RWPE2 (cell line): ENCODE data around the gene SUN1.

ENCODE experiments used
- ATAC-seq: fragments of 200-7000 bp; cut with Tn5 transposase; 3 replicates; pipeline ENCODE4 v1.9.1; 2021; ENCODE audit warnings: low read depth
- DNase-seq: peaks from one replicate; pipeline ENCODE4 v3.0.0-alpha.2; 2020; ENCODE audit warnings: low spot score
- H3K27ac ChIP-seq: fragments of 450-650 bp; 2 replicates; pipeline ENCODE4 v1.5.1; 2017; ENCODE audit warnings: mild to moderate bottlenecking; ENCODE audit not compliant: poor library complexity, severe bottlenecking
- H3K27me3 ChIP-seq: fragments of 250-450 bp; sonication (Bioruptor Pico); 2 replicates; pipeline ENCODE4 v1.5.1; 2021; ENCODE audit warnings: mild to moderate bottlenecking, moderate library complexity; ENCODE audit not compliant: insufficient read depth, poor library complexity, severe bottlenecking
- H3K36me3 ChIP-seq: fragments of 250-450 bp; sonication (Bioruptor Pico); 2 replicates; pipeline ENCODE4 v1.5.1; 2020; ENCODE audit warnings: low read depth, mild to moderate bottlenecking, moderate library complexity
- H3K4me1 ChIP-seq: fragments of 250-450 bp; sonication (Bioruptor Pico); 2 replicates; pipeline ENCODE4 v1.5.1; 2021; ENCODE audit warnings: mild to moderate bottlenecking, moderate library complexity; ENCODE audit not compliant: insufficient read depth, poor library complexity, severe bottlenecking
- H3K4me3 ChIP-seq: fragments of 250-450 bp; sonication (Bioruptor Pico); 2 replicates; pipeline ENCODE4 v1.5.1; 2021; ENCODE audit warnings: mild to moderate bottlenecking, moderate library complexity; ENCODE audit not compliant: severe bottlenecking
- H3K9me3 ChIP-seq: fragments of 250-450 bp; sonication (Bioruptor Pico); 2 replicates; pipeline ENCODE4 v1.5.1; 2021; ENCODE audit warnings: mild to moderate bottlenecking, moderate library complexity; ENCODE audit not compliant: severe bottlenecking
- TF ChIP-seq, protein P1 (sequence below): fragments of 450-650 bp; IDR thresholded peaks from one replicate; pipeline ENCODE4 v1.5.1; 2017; ENCODE audit warnings: mild to moderate bottlenecking, moderate library complexity; ENCODE audit not compliant: poor library complexity, severe bottlenecking

Gene SUN1

GRCh38 chr7:903921-904755 lies 71.9 kb downstream of the SUN1 start:
- H3K27me3 ChIP-seq = no peaks in the 10 kb centered on the region
- ATAC-seq (no peak), DNase-seq (no peak)
- no peak overlapping the region for H3K27ac ChIP-seq
- no peaks in the 10 kb centered on the region for H3K4me1 ChIP-seq
- H3K36me3 ChIP-seq = peaks cover 5% of the 10 kb centered on the region; the same call in 1 of the 2 replicates
- no peaks in the 10 kb centered on the region for H3K9me3 ChIP-seq
- no peak overlapping the region for H3K4me3 ChIP-seq
- TF ChIP-seq, protein P1, sequence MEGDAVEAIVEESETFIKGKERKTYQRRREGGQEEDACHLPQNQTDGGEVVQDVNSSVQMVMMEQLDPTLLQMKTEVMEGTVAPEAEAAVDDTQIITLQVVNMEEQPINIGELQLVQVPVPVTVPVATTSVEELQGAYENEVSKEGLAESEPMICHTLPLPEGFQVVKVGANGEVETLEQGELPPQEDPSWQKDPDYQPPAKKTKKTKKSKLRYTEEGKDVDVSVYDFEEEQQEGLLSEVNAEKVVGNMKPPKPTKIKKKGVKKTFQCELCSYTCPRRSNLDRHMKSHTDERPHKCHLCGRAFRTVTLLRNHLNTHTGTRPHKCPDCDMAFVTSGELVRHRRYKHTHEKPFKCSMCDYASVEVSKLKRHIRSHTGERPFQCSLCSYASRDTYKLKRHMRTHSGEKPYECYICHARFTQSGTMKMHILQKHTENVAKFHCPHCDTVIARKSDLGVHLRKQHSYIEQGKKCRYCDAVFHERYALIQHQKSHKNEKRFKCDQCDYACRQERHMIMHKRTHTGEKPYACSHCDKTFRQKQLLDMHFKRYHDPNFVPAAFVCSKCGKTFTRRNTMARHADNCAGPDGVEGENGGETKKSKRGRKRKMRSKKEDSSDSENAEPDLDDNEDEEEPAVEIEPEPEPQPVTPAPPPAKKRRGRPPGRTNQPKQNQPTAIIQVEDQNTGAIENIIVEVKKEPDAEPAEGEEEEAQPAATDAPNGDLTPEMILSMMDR = no peak

- H3K4me3 ChIP-seq = no peak overlapping the region
- no peaks in the 10 kb centered on the region for H3K27me3 ChIP-seq
- no peaks in the 10 kb centered on the region for H3K9me3 ChIP-seq
- no peak overlapping the region for H3K27ac ChIP-seq
- no peaks in the 10 kb centered on the region for H3K4me1 ChIP-seq
- TF ChIP-seq, protein P1 = no peak
- no peak for DNase-seq
- 0 out of 2 replicates have a peak, but pooled peaks cover 4% of the 10 kb centered on the region for H3K36me3 ChIP-seq
- ATAC-seq = no peak
These were observed 72.6 kb downstream of the SUN1 start for GRCh38 chr7:904847-905246.

GRCh38 chr7:906776-907157 lies 74.5 kb downstream of the SUN1 start:
- Histone ChIP-seq H3K36me3 (no peaks in the 10 kb centered on the region), H3K27ac (no peak overlapping the region), H3K9me3 (no peaks in the 10 kb centered on the region), H3K4me3 (no peak overlapping the region), H3K27me3 (no peaks in the 10 kb centered on the region), H3K4me1 (no peaks in the 10 kb centered on the region)
- TF ChIP-seq, protein P1 = no peak
- DNase-seq (no peak), ATAC-seq (peak; percentile 31; the same call in 2 of the 3 replicates)

GRCh38 chr7:907158-907980 lies 75.1 kb downstream of the SUN1 start:
- TF ChIP-seq, protein P1 = no peak
- Histone ChIP-seq H3K4me1 (no peaks in the 10 kb centered on the region), H3K4me3 (no peak overlapping the region), H3K36me3 (no peaks in the 10 kb centered on the region), H3K27me3 (no peaks in the 10 kb centered on the region), H3K27ac (no peak overlapping the region), H3K9me3 (no peaks in the 10 kb centered on the region)
- ATAC-seq = no peak
- DNase-seq = no peak
